Natural killer cell (primary cell): ENCODE data around the gene PALLD. TPM values are rescaled to one million over a fixed set of nuclear protein-coding genes. Genes with fewer than 3 reads are reported as not detected.

Experiments used
- ATAC-seq, 3 donors: fragments of 150-1000 bp in 2 of 3; fragments of 200-7000 bp in 1 of 3; cut with Tn5 transposase; 1 replicate in 1 of 3; 2 replicates in 2 of 3; pipeline ENCODE4 v1.10.0; 2021; ENCODE audit warnings: mild to moderate bottlenecking in 2 of 3, moderate library complexity in 2 of 3
- DNase-seq, 2 donors: peaks; one replicate each; pipeline versions ENCODE4 v3.0.0 to v3.0.0-alpha.2; 2013 to 2021; ENCODE audit warnings: mixed read lengths in 1 of 2
- H3K27ac ChIP-seq: one replicate; pipeline ENCODE4 v1.5.1; 2013; ENCODE audit warnings: mild to moderate bottlenecking, low read length
- H3K27me3 ChIP-seq: one replicate; pipeline ENCODE4 v1.6.1; 2013; ENCODE audit warnings: low read length; ENCODE audit not compliant: control insufficient read depth, insufficient read depth
- H3K36me3 ChIP-seq: one replicate; pipeline ENCODE4 v1.6.1; 2013; ENCODE audit warnings: low read length; ENCODE audit not compliant: control insufficient read depth, insufficient read depth
- H3K4me1 ChIP-seq: one replicate; pipeline ENCODE4 v1.6.1; 2013; ENCODE audit warnings: low read length; ENCODE audit not compliant: control insufficient read depth, insufficient read depth
- H3K4me3 ChIP-seq: one replicate; pipeline ENCODE4 v1.5.1; 2013; ENCODE audit warnings: low read length
- H3K9me3 ChIP-seq: one replicate; pipeline ENCODE4 v1.6.1; 2013; ENCODE audit warnings: low read length; ENCODE audit not compliant: control insufficient read depth, insufficient read depth
- H3K27ac Mint-ChIP-seq, 2 donors: one replicate each; pipeline ENCODE4 v1.8.0; 2022; ENCODE audit warnings: mild to moderate bottlenecking in 2 of 2, mixed read lengths in 2 of 2, moderate library complexity in 1 of 2
- H3K27me3 Mint-ChIP-seq, 2 donors: one replicate each; pipeline ENCODE4 v1.8.0; 2022; ENCODE audit warnings: low read depth in 2 of 2, mixed read lengths in 2 of 2
- H3K36me3 Mint-ChIP-seq: one replicate; pipeline ENCODE4 v1.8.0; 2022; ENCODE audit warnings: mixed read lengths
- H3K4me1 Mint-ChIP-seq, 2 donors: one replicate each; pipeline ENCODE4 v1.8.0; 2022; ENCODE audit warnings: mixed read lengths in 2 of 2
- H3K4me3 Mint-ChIP-seq: one replicate; pipeline ENCODE4 v1.8.0; 2022; ENCODE audit warnings: mild to moderate bottlenecking, moderate library complexity, mixed read lengths
- H3K9me3 Mint-ChIP-seq, 2 donors: one replicate each; pipeline ENCODE4 v1.8.0; 2022; ENCODE audit warnings: mixed read lengths in 2 of 2
- CTCF ChIP-seq: fragments of 200-600 bp; IDR thresholded peaks from one replicate; pipeline ENCODE4 v1.8.0; 2022; ENCODE audit warnings: antibody characterized with exemption
- WGBS: methylation state at CpG from one replicate; pipeline ENCODE4 v1.1.7; 2013; ENCODE audit warnings: missing lambda C conversion rate; ENCODE audit not compliant: insufficient coverage; 5-methylcytosine and 5-hydroxymethylcytosine counted together
- intact Hi-C: fragments of 100-400 bp; cut with micrococcal nuclease; formaldehyde crosslinking; loops from one replicate; pipeline ENCODE4 v1.14.2; 2022
- total RNA-seq, 4 donors: library from RNA; stranded (reverse); fragments of 120-200 nt in 1 of 4; gene quantifications; one replicate each; pipeline versions ENCODE4 v1.2.3 to v1.2.4, GENCODE V29; 2013 to 2022

Gene PALLD
- total RNA-seq, 3 donors from 2014 or later (not counting 1 experiment from before 2014, with no cell fraction given), result 15.1 to 25.4 (median 22.8) TPM

DNA sequence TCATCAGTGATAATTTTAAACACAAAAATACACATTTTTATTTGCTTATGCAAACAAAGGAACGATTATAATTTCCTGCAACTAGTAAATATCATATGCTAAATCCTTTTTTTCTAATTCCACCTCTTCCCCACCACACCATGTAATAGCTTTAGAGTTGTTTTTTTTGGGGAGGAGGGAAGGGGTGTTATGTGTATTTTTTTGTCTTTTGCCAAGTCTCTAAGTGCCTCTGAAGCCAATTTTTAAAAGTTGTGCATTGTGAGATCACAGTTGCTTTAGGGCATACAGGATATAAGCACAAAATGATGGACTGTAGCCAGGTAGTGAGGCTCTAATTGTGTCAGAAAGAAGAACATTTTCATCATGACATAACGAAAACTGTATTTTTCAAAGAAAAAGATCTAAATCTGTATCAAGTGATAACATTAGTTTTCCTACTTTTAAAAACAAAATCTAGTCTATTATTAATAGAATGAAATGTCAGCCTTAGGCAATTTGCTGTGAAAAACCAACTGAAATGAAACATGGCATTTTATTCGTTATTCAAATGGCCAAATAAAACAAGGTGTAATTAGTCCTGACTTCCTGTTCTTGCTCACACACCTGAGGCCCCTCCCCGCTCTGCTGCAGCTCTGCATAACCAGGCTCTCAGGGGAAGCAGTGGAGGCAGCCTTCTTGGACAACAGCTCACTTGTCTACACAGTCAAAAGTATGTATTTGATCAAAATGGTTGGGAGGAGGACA lies 157.4 kb downstream of the PALLD start:
- Histone ChIP-seq H3K4me3 (no peak overlapping the region), H3K36me3 (no peaks in the 10 kb centered on the region), H3K4me1 (no peaks in the 10 kb centered on the region), H3K27me3 (no peaks in the 10 kb centered on the region), H3K9me3 (no peaks in the 10 kb centered on the region), H3K27ac (no peak overlapping the region)
- Mint-ChIP-seq H3K27me3 (peaks cover 16 to 51% of the 10 kb centered on the region in 2 donors), H3K4me3 (no peak overlapping the region), H3K36me3 (no peaks in the 10 kb centered on the region), H3K27ac (no peak overlapping the region), H3K4me1 (peaks cover 6% of the 10 kb centered on the region in 2 donors), H3K9me3 (no peaks in the 10 kb centered on the region)
- ATAC-seq (no peak), DNase-seq (no peak)
- TF ChIP-seq CTCF, result no peak
- intact Hi-C loops, result no loop called here
- WGBS, result 67% methylated on average over 2 of the region's 4 CpGs

GRCh38 chr4:168654848-168655174 lies 158.0 kb downstream of the PALLD start:
- no peak for TF ChIP-seq CTCF
- no peak overlapping the region for H3K27ac Mint-ChIP-seq
- Histone ChIP-seq H3K36me3 (no peaks in the 10 kb centered on the region), H3K27ac (no peak overlapping the region), H3K9me3 (no peaks in the 10 kb centered on the region), H3K27me3 (no peaks in the 10 kb centered on the region), H3K4me3 (no peak overlapping the region), H3K4me1 (no peaks in the 10 kb centered on the region)
- peaks cover 6% of the 10 kb centered on the region in 2 donors for H3K4me1 Mint-ChIP-seq
- intact Hi-C loops, result no loop called here
- no peaks in the 10 kb centered on the region for H3K9me3 Mint-ChIP-seq
- no peak for DNase-seq
- H3K36me3 Mint-ChIP-seq, result no peaks in the 10 kb centered on the region
- ATAC-seq, result no peak
- H3K27me3 Mint-ChIP-seq, result peaks cover 17 to 52% of the 10 kb centered on the region in 2 donors
- H3K4me3 Mint-ChIP-seq, result no peak overlapping the region

- no peak for TF ChIP-seq CTCF
- H3K4me1 Mint-ChIP-seq, result peaks cover 6% of the 10 kb centered on the region in 2 donors
- H3K9me3 ChIP-seq, result no peaks in the 10 kb centered on the region
- intact Hi-C loops, result no loop called here
- DNase-seq, result no peak
- no peak overlapping the region for H3K4me3 Mint-ChIP-seq
- no peaks in the 10 kb centered on the region for H3K4me1 ChIP-seq
- 30% methylated on average over 3 of the region's 3 CpGs for WGBS
- no peaks in the 10 kb centered on the region for H3K27me3 ChIP-seq
- no peak overlapping the region for H3K27ac Mint-ChIP-seq
- no peak for ATAC-seq
- H3K27ac ChIP-seq, result no peak overlapping the region
- H3K9me3 Mint-ChIP-seq, result no peaks in the 10 kb centered on the region
- no peaks in the 10 kb centered on the region for H3K36me3 Mint-ChIP-seq
- H3K27me3 Mint-ChIP-seq, result peaks cover 17 to 52% of the 10 kb centered on the region in 2 donors
- no peaks in the 10 kb centered on the region for H3K36me3 ChIP-seq
- no peak overlapping the region for H3K4me3 ChIP-seq
Measured at GRCh38 chr4:168655182-168655581, 158.3 kb downstream of the PALLD start.
